H1 (cell line): ENCODE measurements around the gene NR2F2. TPM values are rescaled to one million over a fixed set of nuclear protein-coding genes. Genes with fewer than 3 reads are reported as not detected.

Source experiments
- CTCF ChIA-PET: fragments of 300-600 bp; sonication (Branson Sonifier 250); formaldehyde crosslinking; loops from one replicate; lab custom pipeline; 2021; ENCODE audit not compliant: partially characterized antibody; lab: Charles Lee
- POLR2A ChIA-PET: fragments of 300-600 bp; sonication (Branson Sonifier 250); formaldehyde crosslinking; loops from one replicate; lab custom pipeline; 2021; ENCODE audit warnings: inconsistent platforms; ENCODE audit not compliant: partially characterized antibody; lab: Charles Lee
- DNase-seq, 2 experiments: peaks; one replicate each; pipeline versions ENCODE4 v3.0.0 to v3.0.0-alpha.2; 2010 to 2022; ENCODE audit warnings: low spot score in 2 of 2, low read depth in 1 of 2, mixed read lengths in 1 of 2
- FAIRE-seq: peaks from 2 replicates; lab custom pipeline; 2011; peaks lifted over from hg19 to GRCh38; lab: Jason Lieb, UNC
- H2AFZ ChIP-seq: 2 replicates; pipeline ENCODE4 v1.8.1; 2012; ENCODE audit warnings: low read length, inconsistent platforms
- H2AK5ac ChIP-seq: 2 replicates; pipeline ENCODE4 v1.6.1; 2013; ENCODE audit warnings: low read depth, low read length
- H2BK120ac ChIP-seq: replicated peaks from 2 replicates; pipeline ENCODE3; 2013; ENCODE audit warnings: low read depth, low read length, inconsistent platforms
- H2BK12ac ChIP-seq: 2 replicates; pipeline ENCODE4 v1.6.1; 2013; ENCODE audit warnings: low read depth, low read length
- H2BK15ac ChIP-seq: 2 replicates; pipeline ENCODE4 v1.6.1; 2013; ENCODE audit warnings: low read length
- H2BK20ac ChIP-seq: 2 replicates; pipeline ENCODE4 v1.6.1; 2013; ENCODE audit warnings: low read length
- H2BK5ac ChIP-seq: 2 replicates; pipeline ENCODE4 v1.6.1; 2013; ENCODE audit warnings: low read depth, low read length
- H3K14ac ChIP-seq: 2 replicates; pipeline ENCODE4 v1.6.1; 2013; ENCODE audit warnings: inconsistent platforms; ENCODE audit not compliant: insufficient read length
- H3K18ac ChIP-seq: 2 replicates; pipeline ENCODE4 v1.6.1; 2013; ENCODE audit warnings: low read length; ENCODE audit errors: extremely low read depth
- H3K23ac ChIP-seq: 2 replicates; pipeline ENCODE4 v1.6.1; 2013; ENCODE audit warnings: inconsistent platforms; ENCODE audit not compliant: insufficient read length
- H3K23me2 ChIP-seq: 2 replicates; pipeline ENCODE4 v1.6.1; 2013; ENCODE audit warnings: low read depth, low read length
- H3K27ac ChIP-seq: 2 replicates; pipeline ENCODE4 v1.6.1; 2011; ENCODE audit warnings: low read depth, low read length, inconsistent platforms
- H3K27me3 ChIP-seq, 4 experiments: replicated peaks in 1 of 4; 1 replicate in 1 of 4; 2 replicates in 3 of 4; pipeline versions ENCODE4 v1.6.1 to v1.8.1; 2011 to 2013; ENCODE audit warnings: low read length in 3 of 4, mild to moderate bottlenecking in 3 of 4, inconsistent platforms in 2 of 4, mixed read lengths in 2 of 4, moderate library complexity in 1 of 4; ENCODE audit not compliant: control insufficient read depth in 3 of 4, insufficient read depth in 3 of 4; ENCODE audit errors: extremely low read depth in 1 of 4
- H3K36me3 ChIP-seq, 4 experiments: 2 replicates each; pipeline versions ENCODE4 v1.6.1 to v1.8.1; 2011 to 2013; ENCODE audit warnings: mild to moderate bottlenecking in 4 of 4, low read length in 3 of 4, moderate library complexity in 2 of 4, control low read depth in 1 of 4, inconsistent platforms in 1 of 4; ENCODE audit not compliant: insufficient read depth in 4 of 4, control insufficient read depth in 2 of 4
- H3K4ac ChIP-seq: replicated peaks from 2 replicates; pipeline ENCODE3; 2013; ENCODE audit warnings: low read length, low read depth, mixed read lengths, inconsistent platforms; ENCODE audit not compliant: insufficient read length
- H3K4me1 ChIP-seq, 4 experiments: replicated peaks in 1 of 4; 1 replicate in 1 of 4; 2 replicates in 3 of 4; pipeline versions ENCODE4 v1.6.1 to v1.8.1; 2011 to 2013; ENCODE audit warnings: low read length in 3 of 4, inconsistent platforms in 2 of 4, mixed read lengths in 1 of 4; ENCODE audit not compliant: insufficient read depth in 4 of 4, control insufficient read depth in 3 of 4
- H3K4me2 ChIP-seq, 2 experiments: 2 replicates each; pipeline versions ENCODE4 v1.6.1 to v1.8.1; 2011 to 2013; ENCODE audit warnings: low read depth in 2 of 2, low read length in 2 of 2, control low read depth in 1 of 2, inconsistent platforms in 1 of 2, mild to moderate bottlenecking in 1 of 2; ENCODE audit not compliant: insufficient read depth in 1 of 2
- H3K4me3 ChIP-seq, 4 experiments: fragments of 200-600, 300-600 bp in 1 of 4; sonication (generic), shearing (Covaris generic), sonication (Bioruptor Twin) in 1 of 4; 2 replicates each; pipeline versions ENCODE4 v1.5.1 to v1.8.1; 2011 to 2016; ENCODE audit warnings: low read length in 4 of 4, low read depth in 3 of 4, control low read depth in 2 of 4, inconsistent platforms in 2 of 4, mild to moderate bottlenecking in 2 of 4, mixed read lengths in 1 of 4, moderate library complexity in 1 of 4; ENCODE audit not compliant: insufficient read depth in 2 of 4; ENCODE audit errors: extremely low read depth in 1 of 4
- H3K56ac ChIP-seq: replicated peaks from 2 replicates; pipeline ENCODE3; 2013; ENCODE audit warnings: low read depth, mild to moderate bottlenecking, mixed read lengths, low read length, inconsistent platforms; ENCODE audit not compliant: insufficient read length
- H3K79me1 ChIP-seq: 2 replicates; pipeline ENCODE4 v1.6.1; 2013; ENCODE audit warnings: low read depth, low read length, control low read depth
- H3K79me2 ChIP-seq, 2 experiments: 2 replicates each; pipeline versions ENCODE4 v1.6.1 to v1.8.1; 2012 to 2013; ENCODE audit warnings: low read length in 2 of 2, mild to moderate bottlenecking in 2 of 2, inconsistent platforms in 1 of 2; ENCODE audit not compliant: insufficient read depth in 2 of 2, control insufficient read depth in 1 of 2
- H3K9ac ChIP-seq, 4 experiments: replicated peaks in 1 of 4; 1 replicate in 1 of 4; 2 replicates in 3 of 4; pipeline versions ENCODE4 v1.6.1 to v1.8.1; 2011 to 2013; ENCODE audit warnings: low read depth in 3 of 4, low read length in 3 of 4, control low read depth in 2 of 4, mild to moderate bottlenecking in 2 of 4, moderate library complexity in 2 of 4, inconsistent platforms in 1 of 4; ENCODE audit errors: extremely low read depth in 1 of 4
- H3K9me3 ChIP-seq, 2 experiments: 2 replicates each; pipeline versions ENCODE4 v1.6.1 to v1.8.1; 2012 to 2013; ENCODE audit warnings: mild to moderate bottlenecking in 2 of 2, moderate library complexity in 2 of 2, control low read depth in 1 of 2, inconsistent platforms in 1 of 2, low read depth in 1 of 2, low read length in 1 of 2, mixed read lengths in 1 of 2; ENCODE audit not compliant: insufficient read depth in 2 of 2
- H4K20me1 ChIP-seq, 2 experiments: replicated peaks in 1 of 2; 2 replicates each; pipeline versions ENCODE3 to v1.8.1; 2011 to 2013; ENCODE audit warnings: inconsistent platforms in 2 of 2, low read length in 2 of 2, mild to moderate bottlenecking in 1 of 2; ENCODE audit not compliant: insufficient read depth in 2 of 2, control insufficient read depth in 1 of 2
- H4K5ac ChIP-seq: 2 replicates; pipeline ENCODE4 v1.6.1; 2013; ENCODE audit warnings: low read length, low read depth, mixed read lengths, inconsistent platforms; ENCODE audit not compliant: insufficient read length
- H4K8ac ChIP-seq: 2 replicates; pipeline ENCODE4 v1.8.0; 2013; ENCODE audit warnings: mild to moderate bottlenecking, moderate library complexity, low read length, inconsistent platforms; ENCODE audit not compliant: insufficient read depth; ENCODE audit errors: extremely low read depth
- H4K91ac ChIP-seq: replicated peaks from 2 replicates; pipeline ENCODE3; 2013; ENCODE audit warnings: low read length, mixed read lengths, inconsistent platforms; ENCODE audit not compliant: insufficient read length
- CBX8 ChIP-seq: fragments of 300-800, 300-1000 bp; sonication (generic); IDR thresholded peaks from 2 replicates; pipeline ENCODE4 v1.7.1; 2016; ENCODE audit warnings: low read depth, low read length, borderline replicate concordance
- CREB1 ChIP-seq: IDR thresholded peaks from 2 replicates; pipeline ENCODE4 v1.6.1; 2012; ENCODE audit warnings: inconsistent platforms
- CTBP2 ChIP-seq: IDR thresholded peaks from 2 replicates; pipeline ENCODE4 v1.7.0; 2011; ENCODE audit warnings: borderline replicate concordance, mild to moderate bottlenecking, moderate library complexity, mixed read lengths, low read length; ENCODE audit not compliant: insufficient read depth, insufficient read length
- EZH2 ChIP-seq: fragments of 200-600 bp; sonication (generic); IDR thresholded peaks from 2 replicates; pipeline ENCODE4 v1.7.1; 2012; ENCODE audit warnings: low read depth, mild to moderate bottlenecking, moderate library complexity, low read length, inconsistent platforms; ENCODE audit not compliant: severe bottlenecking
- POLR2AphosphoS5 ChIP-seq: IDR thresholded peaks from 2 replicates; pipeline ENCODE4 v1.6.1; 2011; ENCODE audit warnings: low read depth, low read length
- RNF2 ChIP-seq: fragments of 200-900, 300-1000 bp; sonication (generic); IDR thresholded peaks from 2 replicates; pipeline ENCODE4 v1.7.1; 2016; ENCODE audit warnings: borderline replicate concordance, low read depth, mild to moderate bottlenecking, antibody characterized with exemption, low read length; ENCODE audit not compliant: poor library complexity, severe bottlenecking; ENCODE audit errors: missing control alignments
- SUZ12 ChIP-seq: fragments of 200-600 bp; sonication (generic); IDR thresholded peaks from 2 replicates; pipeline ENCODE4 v1.6.1; 2012; ENCODE audit warnings: mild to moderate bottlenecking, inconsistent platforms, low read length, moderate library complexity, mixed read lengths
- WGBS, 2 experiments: shearing (Covaris generic) in 1 of 2; methylation state at CpG; one replicate each; pipeline versions ENCODE4 v1.1.6 to v1.1.7; 2013 to 2015; ENCODE audit warnings: low lambda C conversion rate in 2 of 2, mixed read lengths in 2 of 2, inconsistent platforms in 1 of 2, low coverage in 1 of 2, missing lambda C conversion rate in 1 of 2; ENCODE audit not compliant: insufficient replicate concordance in 2 of 2, insufficient coverage in 1 of 2, insufficient read length in 1 of 2; ENCODE audit errors: extremely low coverage in 1 of 2, missing lambda C conversion rate in 1 of 2; 5-methylcytosine and 5-hydroxymethylcytosine counted together
- polyA plus RNA-seq, 7 experiments: library from polyadenylated mRNA; depleted of rRNA in 3 of 7; stranded (reverse) in 5 of 7; unstranded in 2 of 7; fragments of >200 nt in 5 of 7; fragments of 200-250 nt in 2 of 7; gene quantifications; 1 replicate in 5 of 7; 2 replicates in 1 of 7; 4 replicates in 1 of 7; pipeline versions ENCODE4 v1.2.1 to v1.2.3, GENCODE V29; 2011 to 2013; ENCODE audit warnings: missing spikeins in 2 of 7, mixed read lengths in 2 of 7
- total RNA-seq: library from RNA; stranded (reverse); fragmentation: NEBNext Ultra II Directional; extraction: Animal tissue kit (Norgen Biotek cat#: 25700); gene quantifications from 2 replicates; pipeline ENCODE4 v1.2.1, GENCODE V29; 2021

The NR2F2 gene
- total and polyA plus RNA-seq, 2 of the 8 experiments (the other 6 are each of a cell fraction or from before 2014, with no cell fraction given), result 0.03 TPM; not detected in 1

DNA sequence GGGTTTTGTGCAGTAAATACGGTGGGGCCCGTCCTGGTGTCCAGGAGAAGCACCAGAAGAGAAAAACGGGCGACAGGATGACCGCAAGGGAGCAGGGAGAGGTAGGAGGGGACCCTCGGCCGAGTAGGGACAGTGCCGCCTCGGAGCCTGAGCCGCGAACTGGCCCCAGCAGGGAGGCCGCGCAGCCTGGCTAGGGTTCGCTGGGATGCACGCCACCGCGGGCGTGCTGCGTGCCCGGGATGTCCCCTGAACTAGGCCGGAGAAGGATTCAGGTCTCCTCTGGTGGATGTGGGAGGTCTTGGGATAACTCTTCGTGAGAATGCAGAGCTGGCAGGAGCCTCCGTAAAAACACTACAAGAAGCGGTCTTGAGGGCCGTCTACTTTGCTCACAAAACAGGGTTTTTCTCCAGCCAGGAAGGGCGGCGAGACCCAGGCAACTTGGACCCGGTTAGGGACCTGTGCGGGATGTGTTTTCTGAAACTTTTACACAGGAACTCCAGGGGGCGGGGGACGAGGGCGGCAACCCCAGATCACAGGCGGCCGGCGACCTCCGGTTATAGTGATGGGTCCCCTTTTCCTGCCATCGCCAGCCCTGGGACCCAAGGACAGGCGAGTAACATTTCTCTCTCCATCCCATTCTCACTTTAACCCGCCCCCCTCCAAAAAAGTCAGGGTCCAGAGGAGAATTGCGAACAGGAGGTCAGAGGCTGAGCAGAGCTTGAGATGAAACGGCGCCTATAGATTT lies 35.5 kb downstream of the NR2F2 start:
- Histone ChIP-seq H3K79me2 (no peaks in the 10 kb centered on the region), H4K20me1 (peaks cover 26 to 32% of the 10 kb centered on the region in 2 experiments), H3K79me1 (no peaks in the 10 kb centered on the region), H3K14ac (no peak overlapping the region), H2AK5ac (no peak overlapping the region), H3K23me2 (no peaks in the 10 kb centered on the region), H2BK5ac (no peak overlapping the region), H3K4me3 (0 out of 8 replicates have a peak overlapping the region, but pooled peaks of 1 of the 4 experiments have one; percentile 5), H2BK120ac (no peak overlapping the region), H3K18ac (no peak overlapping the region), H2BK15ac (no peak overlapping the region), H3K56ac (no peak overlapping the region), H3K9me3 (no peaks in the 10 kb centered on the region), H3K27ac (no peak overlapping the region), H3K4me1 (peaks cover 6 to 36% (median 13%) of the 10 kb centered on the region in 4 experiments), H3K4me2 (peak overlapping the region; percentile 37 to 45; a peak in 2 of 4 replicates), H3K36me3 (no peaks in the 10 kb centered on the region), H3K4ac (no peak overlapping the region), H3K23ac (no peak overlapping the region), H4K5ac (no peak overlapping the region), H4K8ac (no peak overlapping the region), H2BK20ac (no peak overlapping the region), H3K27me3 (peaks cover 97 to 100% (median 100%) of the 10 kb centered on the region in 4 experiments), H2AFZ (no peak overlapping the region), H2BK12ac (no peak overlapping the region), H3K9ac (no peak overlapping the region), H4K91ac (no peak overlapping the region)
- DNase-seq (peak in 1 of 2 experiments; percentile 64), FAIRE-seq (no peak)
- ChIA-PET CTCF (interaction anchor here (0.7 to 5.9 kb wide), 6 partner anchors 10 to 51 kb away, joined by 3 to 58 read pairs (median 7); no protein-coding TSS in a partner anchor), POLR2A (no interaction called here)
- 3% methylated on average over 40 of the region's 42 CpGs; no CpG with 5 or more reads in 1 of the 2 experiments for WGBS, 2 experiments
- peak; percentile 86 for TF ChIP-seq SUZ12
- TF ChIP-seq EZH2, result peak; percentile 85
- no peak for TF ChIP-seq CREB1
- peak; percentile 39; the same call in 1 of the 2 replicates for TF ChIP-seq POLR2AphosphoS5
- peak; percentile 83 for TF ChIP-seq RNF2
- TF ChIP-seq CBX8, result peak; percentile 48; the same call in 1 of the 2 replicates
- TF ChIP-seq CTBP2, result no peak
